Mucosa of stomach (tissue), 1 donor: ENCODE data around the gene MICALL1.
"Not testable (repeated sequence)": the region's sequence is repeated elsewhere in the genome, so short reads cannot be mapped to it uniquely, and the experiment has no call there.

Experiments
- H3K27me3 ChIP-seq: one replicate; pipeline ENCODE4 v1.7.0; 2013; ENCODE audit warnings: mild to moderate bottlenecking, low read length; ENCODE audit not compliant: control insufficient read depth, insufficient read depth
- H3K36me3 ChIP-seq: one replicate; pipeline ENCODE4 v1.7.0; 2013; ENCODE audit warnings: low read length; ENCODE audit not compliant: control insufficient read depth, insufficient read depth
- H3K4me1 ChIP-seq: one replicate; pipeline ENCODE4 v1.7.0; 2013; ENCODE audit warnings: mild to moderate bottlenecking, low read length; ENCODE audit not compliant: control insufficient read depth, insufficient read depth
- H3K4me3 ChIP-seq: one replicate; pipeline ENCODE4 v1.7.0; 2013; ENCODE audit warnings: low read length
- H3K9ac ChIP-seq: one replicate; pipeline ENCODE4 v1.7.0; 2013; ENCODE audit warnings: mild to moderate bottlenecking, low read length, moderate library complexity
- H3K9me3 ChIP-seq: one replicate; pipeline ENCODE4 v1.7.0; 2013; ENCODE audit warnings: mild to moderate bottlenecking, low read length, moderate library complexity; ENCODE audit not compliant: control insufficient read depth
- donor health status: Pancreatic carcinoma.

Gene MICALL1

GRCh38 chr22:37971475-37972434 is 65.7 kb downstream of the MICALL1 start:
- no peaks in the 10 kb centered on the region for H3K4me1 ChIP-seq
- H3K9ac ChIP-seq = no peak overlapping the region
- H3K27me3 ChIP-seq = no peaks in the 10 kb centered on the region
- H3K9me3 ChIP-seq = no peaks in the 10 kb centered on the region
- peaks cover 13% of the 10 kb centered on the region for H3K36me3 ChIP-seq
- no peak overlapping the region for H3K4me3 ChIP-seq

DNA sequence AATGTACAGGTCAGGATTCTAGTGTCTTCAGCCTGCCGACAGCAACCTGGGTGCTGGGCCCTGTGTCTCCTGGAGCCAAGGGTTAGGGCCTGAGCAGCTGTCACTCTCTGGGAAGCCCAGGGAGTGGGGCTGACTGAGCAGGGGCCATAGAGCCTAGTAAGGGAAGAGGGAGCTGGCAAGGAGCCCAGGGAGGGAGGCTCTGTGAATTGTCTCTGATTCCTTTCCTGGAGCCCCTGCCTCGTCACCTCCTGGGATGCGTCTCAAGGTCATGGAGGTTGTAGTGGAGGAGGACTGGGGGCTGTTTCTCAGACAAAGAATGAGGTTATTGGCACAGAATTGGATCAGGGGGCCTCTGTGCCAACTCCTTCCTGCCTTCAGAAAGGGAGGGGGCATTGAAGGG is 66.4 kb downstream of the MICALL1 start:
- peaks cover 5% of the 10 kb centered on the region for H3K36me3 ChIP-seq
- no peaks in the 10 kb centered on the region for H3K9me3 ChIP-seq

DNA sequence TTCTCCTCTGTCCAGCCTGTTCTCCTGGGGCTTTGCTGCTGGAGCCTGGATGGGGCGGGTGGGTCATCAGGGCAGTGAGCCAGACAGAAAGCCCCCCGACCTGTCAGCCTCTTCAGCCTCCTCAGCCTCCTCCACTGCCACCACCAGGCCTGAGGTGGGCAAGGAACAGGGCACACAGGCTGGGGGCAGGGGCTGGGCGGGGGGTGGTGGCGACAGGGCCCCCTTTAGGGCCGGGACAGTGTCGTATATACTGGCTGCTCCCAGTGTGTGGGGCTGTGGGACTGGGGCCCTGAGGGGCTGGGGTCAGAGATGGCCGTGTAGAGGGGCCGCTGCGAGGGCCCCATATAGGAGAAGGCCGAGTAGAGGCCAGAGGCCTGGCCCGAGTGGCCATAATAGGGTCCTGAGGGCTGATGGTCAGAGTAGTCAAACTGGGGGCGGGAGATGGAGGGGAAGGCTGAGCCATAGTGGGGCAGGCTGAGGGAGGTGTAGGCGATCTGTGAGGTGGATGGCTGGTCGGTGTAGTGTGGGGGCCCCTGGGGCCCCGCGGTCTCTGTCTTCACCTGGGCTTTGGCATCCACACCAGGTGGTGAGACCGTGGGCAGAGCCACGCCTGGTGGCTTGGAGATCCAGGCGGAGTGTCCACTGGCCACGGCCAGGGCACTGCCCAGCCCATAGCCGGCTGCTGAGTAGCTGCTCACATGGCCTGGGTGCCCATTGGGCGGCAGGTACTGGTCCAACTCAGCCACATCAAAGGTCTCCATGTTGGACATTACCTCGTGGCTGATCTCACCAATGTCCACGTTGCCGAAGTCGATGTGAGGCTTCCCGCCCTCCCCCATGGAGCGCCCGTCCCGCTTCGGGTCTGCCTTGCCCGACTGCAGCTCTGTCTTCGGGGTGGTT is 67.4 kb downstream of the MICALL1 start:
- H3K27me3 ChIP-seq = no peaks in the 10 kb centered on the region
- H3K4me3 ChIP-seq = no peak overlapping the region
- no peaks in the 10 kb centered on the region for H3K9me3 ChIP-seq
- no peak overlapping the region for H3K9ac ChIP-seq
- H3K4me1 ChIP-seq = no peaks in the 10 kb centered on the region
- no peaks in the 10 kb centered on the region for H3K36me3 ChIP-seq

More for the DNA sequence above, 66.4 kb downstream of the MICALL1 start:
- Histone ChIP-seq H3K27me3 (no peaks in the 10 kb centered on the region), H3K4me1 (no peaks in the 10 kb centered on the region), H3K9ac (no peak overlapping the region), H3K4me3 (no peak overlapping the region)

DNA sequence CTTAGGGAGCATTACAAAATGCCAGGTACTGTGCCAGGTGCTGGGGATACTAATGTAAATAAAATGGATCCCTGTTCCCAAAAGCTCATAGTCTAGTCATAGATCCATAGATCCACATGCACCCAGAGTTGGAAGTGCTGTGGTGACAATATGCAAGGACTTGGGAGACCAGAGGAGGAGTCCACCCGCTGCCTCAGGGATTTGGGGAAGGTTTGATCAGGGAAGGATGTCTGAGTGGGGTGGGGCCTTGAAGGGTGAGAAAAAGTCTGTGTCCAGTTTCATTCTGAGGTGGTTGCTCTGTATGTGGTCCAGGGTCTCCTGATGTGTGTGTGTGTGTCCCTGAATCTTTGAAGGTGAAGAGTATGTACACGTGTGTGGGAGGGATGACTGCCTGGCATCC is 69.1 kb downstream of the MICALL1 start:
- Histone ChIP-seq H3K9ac (no peak overlapping the region), H3K9me3 (no peaks in the 10 kb centered on the region), H3K36me3 (no peaks in the 10 kb centered on the region), H3K4me1 (no peaks in the 10 kb centered on the region), H3K4me3 (no peak overlapping the region), H3K27me3 (no peaks in the 10 kb centered on the region)

GRCh38 chr22:37976022-37976421 is 69.9 kb downstream of the MICALL1 start:
- H3K9me3 ChIP-seq, H3K27me3 ChIP-seq, H3K9ac ChIP-seq, H3K36me3 ChIP-seq, H3K4me1 ChIP-seq, H3K4me3 ChIP-seq: not testable (repeated sequence)

GRCh38 chr22:37976547-37976946 is 70.5 kb downstream of the MICALL1 start:
- no peaks in the 10 kb centered on the region for H3K27me3 ChIP-seq
- H3K9ac ChIP-seq = no peak overlapping the region
- H3K4me1 ChIP-seq = peaks cover 4% of the 10 kb centered on the region
- no peaks in the 10 kb centered on the region for H3K9me3 ChIP-seq
- no peaks in the 10 kb centered on the region for H3K36me3 ChIP-seq
- no peak overlapping the region for H3K4me3 ChIP-seq

DNA sequence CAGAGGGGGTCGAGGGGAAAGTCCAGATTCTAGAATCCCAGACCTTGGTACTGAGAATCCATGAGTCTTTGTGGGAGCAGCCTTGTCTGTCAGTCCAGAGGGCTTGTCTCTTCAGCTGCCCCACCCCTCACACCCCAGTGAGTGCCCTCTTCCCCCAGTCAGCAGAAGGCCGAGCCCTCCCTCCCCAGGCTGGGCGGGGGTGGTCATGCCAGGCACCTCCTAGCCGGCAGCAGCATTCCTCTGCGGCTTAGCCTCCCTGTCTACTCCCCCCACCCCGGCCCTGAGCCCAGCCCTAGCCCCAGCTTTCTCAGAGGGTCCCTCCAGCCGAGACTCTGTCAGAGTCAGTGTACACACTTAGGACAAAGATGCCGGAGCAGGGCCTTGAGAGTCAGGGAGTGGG is 73.7 kb downstream of the MICALL1 start:
- Histone ChIP-seq H3K4me3 (no peak overlapping the region), H3K4me1 (peaks cover 12% of the 10 kb centered on the region), H3K27me3 (no peaks in the 10 kb centered on the region), H3K9ac (no peak overlapping the region), H3K36me3 (no peaks in the 10 kb centered on the region), H3K9me3 (no peaks in the 10 kb centered on the region)

- H3K4me3 ChIP-seq = no peak overlapping the region
- no peaks in the 10 kb centered on the region for H3K36me3 ChIP-seq
Measured at GRCh38 chr22:37981282-37982011, 75.3 kb downstream of the MICALL1 start.

GRCh38 chr22:37982151-37982785 is 76.2 kb downstream of the MICALL1 start:
- H3K27me3 ChIP-seq = no peaks in the 10 kb centered on the region
- H3K9me3 ChIP-seq = no peaks in the 10 kb centered on the region
- H3K4me3 ChIP-seq = no peak overlapping the region
- no peak overlapping the region for H3K9ac ChIP-seq
- H3K4me1 ChIP-seq = peaks cover 12% of the 10 kb centered on the region
- no peaks in the 10 kb centered on the region for H3K36me3 ChIP-seq

More at GRCh38 chr22:37981282-37982011, 75.3 kb downstream of the MICALL1 start:
- H3K4me1 ChIP-seq = peaks cover 12% of the 10 kb centered on the region
- H3K9ac ChIP-seq = no peak overlapping the region
- H3K27me3 ChIP-seq = no peaks in the 10 kb centered on the region
- no peaks in the 10 kb centered on the region for H3K9me3 ChIP-seq

DNA sequence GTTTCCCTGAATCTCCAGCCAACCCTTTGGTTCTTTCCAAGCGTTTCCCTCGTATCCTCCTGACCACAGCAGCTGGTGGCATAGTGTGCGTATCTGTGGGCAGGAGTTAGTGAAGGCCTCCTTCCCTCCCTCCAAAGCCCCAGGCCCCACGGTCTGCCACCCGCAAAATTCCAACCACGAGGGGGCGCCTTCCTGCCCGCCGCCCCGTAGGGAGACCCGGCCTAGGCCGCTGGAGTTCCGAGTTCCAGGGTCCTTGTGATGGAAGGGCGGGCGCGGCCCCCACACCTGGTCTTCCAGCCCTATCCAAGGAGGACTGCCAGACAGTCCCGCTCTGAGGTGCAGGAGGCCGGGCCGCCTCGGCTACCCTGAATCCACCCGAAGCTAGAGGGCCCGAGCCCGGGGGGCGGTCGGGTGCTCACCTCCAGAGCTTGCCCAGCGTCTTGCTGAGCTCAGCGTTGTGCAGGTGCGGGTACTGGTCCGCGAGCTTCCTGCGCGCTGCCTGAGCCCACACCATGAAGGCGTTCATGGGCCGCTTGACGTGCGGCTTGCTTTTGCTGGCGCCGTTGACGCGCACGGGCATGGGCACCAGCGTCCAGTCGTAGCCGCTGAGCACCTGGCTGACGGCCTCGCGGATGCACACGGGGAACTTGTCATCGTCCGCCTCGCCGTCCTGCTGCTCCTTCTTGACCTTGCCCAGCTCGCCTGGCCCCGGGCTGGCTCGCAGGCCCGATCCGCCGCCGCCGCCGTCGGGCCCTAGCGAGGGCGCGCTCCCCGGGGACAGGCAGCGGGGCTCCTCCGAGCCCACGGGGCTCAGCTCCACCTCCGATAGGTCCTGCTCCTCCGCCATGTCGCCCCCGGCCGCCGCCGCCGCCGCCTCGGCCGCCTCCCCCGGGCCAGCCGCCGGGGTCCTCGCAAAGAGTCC is 77.1 kb downstream of the MICALL1 start:
- H3K4me3 ChIP-seq = no peak overlapping the region
- no peaks in the 10 kb centered on the region for H3K36me3 ChIP-seq
- H3K9ac ChIP-seq = no peak overlapping the region
- no peaks in the 10 kb centered on the region for H3K27me3 ChIP-seq
- no peaks in the 10 kb centered on the region for H3K9me3 ChIP-seq
- H3K4me1 ChIP-seq = peaks cover 12% of the 10 kb centered on the region
